Gastrocnemius medialis (tissue), 4 donors: Measurements from ENCODE around the gene RIMS3. TPM values are rescaled to one million over a fixed set of nuclear protein-coding genes. Genes with fewer than 3 reads are reported as not detected.

Experiments used
- ATAC-seq, 2 donors: fragments of 150-250 bp; one replicate each; pipeline ENCODE4 v1.9.1; 2016
- DNase-seq, 2 donors: peaks; one replicate each; pipeline ENCODE4 v3.0.0-alpha.2; 2019
- H3K27ac ChIP-seq, 4 donors: fragments of 200-600 bp; sonication (generic); 1 replicate in 1 of 4; 2 replicates in 3 of 4; pipeline ENCODE4 v1.5.1; 2016 to 2018; ENCODE audit warnings: mild to moderate bottlenecking in 2 of 4, moderate library complexity in 1 of 4
- H3K27me3 ChIP-seq, 3 donors: fragments of 200-600 bp; sonication (generic) in 2 of 3; 1 replicate in 1 of 3; 2 replicates in 2 of 3; pipeline versions ENCODE4 v1.5.1 to v1.6.0; 2016 to 2019; ENCODE audit warnings: mild to moderate bottlenecking in 1 of 3, moderate library complexity in 1 of 3
- H3K36me3 ChIP-seq, 2 donors: fragments of 200-600 bp; sonication (generic) in 1 of 2; one replicate each; pipeline ENCODE4 v1.5.1; 2017 to 2018
- H3K4me1 ChIP-seq, 2 donors: fragments of 200-600 bp; sonication (generic) in 1 of 2; one replicate each; pipeline ENCODE4 v1.5.1; 2016 to 2017; ENCODE audit warnings: mild to moderate bottlenecking in 2 of 2
- H3K4me3 ChIP-seq, 4 donors: fragments of 200-600 bp; sonication (generic) in 3 of 4; 1 replicate in 1 of 4; 2 replicates in 3 of 4; pipeline ENCODE4 v1.5.1; 2016 to 2019; ENCODE audit warnings: mild to moderate bottlenecking in 2 of 4
- H3K9me3 ChIP-seq, 3 donors: fragments of 200-600 bp; sonication (generic) in 2 of 3; 1 replicate in 1 of 3; 2 replicates in 2 of 3; pipeline ENCODE4 v1.5.1; 2016 to 2019
- CTCF ChIP-seq, 5 experiments: fragments of 450-650 bp in 3 of 5; fragments of 200-600 bp in 2 of 5; sonication (generic) in 2 of 5; IDR thresholded peaks in 4 of 5; conservative IDR thresholded peaks in 1 of 5; 1 replicate in 4 of 5; 2 replicates in 1 of 5; pipeline ENCODE4 v1.5.1; 2016 to 2019; ENCODE audit warnings: antibody characterized with exemption in 5 of 5, mild to moderate bottlenecking in 3 of 5, moderate library complexity in 3 of 5
- POLR2A ChIP-seq, 2 donors: fragments of 450-650 bp; IDR thresholded peaks; one replicate each; pipeline ENCODE4 v1.6.1; 2017; ENCODE audit warnings: antibody characterized with exemption in 2 of 2, mild to moderate bottlenecking in 2 of 2, moderate library complexity in 2 of 2
- in situ Hi-C, 4 donors: fragments of 200-750 bp; cut with MboI; loops; one replicate each; pipeline versions ENCODE4 v1.15.0 to v1.8.0; 2017; ENCODE audit warnings: low sequenced_read_pairs in 4 of 4
- intact Hi-C: fragments of 100-400 bp; cut with DNase I; formaldehyde crosslinking; loops from one replicate; pipeline ENCODE4 v1.15.1; 2023; ENCODE audit warnings: low total_unique reads
- total RNA-seq, 4 donors: library from RNA; depleted of rRNA; stranded (reverse); fragments of >200 nt; gene quantifications; one replicate each; pipeline versions ENCODE4 v1.1.0 to v1.2.3, GENCODE V29; 2016

The RIMS3 gene
- total RNA-seq, 4 donors from 2014 or later: 0.31 to 0.67 (median 0.44) TPM

DNA sequence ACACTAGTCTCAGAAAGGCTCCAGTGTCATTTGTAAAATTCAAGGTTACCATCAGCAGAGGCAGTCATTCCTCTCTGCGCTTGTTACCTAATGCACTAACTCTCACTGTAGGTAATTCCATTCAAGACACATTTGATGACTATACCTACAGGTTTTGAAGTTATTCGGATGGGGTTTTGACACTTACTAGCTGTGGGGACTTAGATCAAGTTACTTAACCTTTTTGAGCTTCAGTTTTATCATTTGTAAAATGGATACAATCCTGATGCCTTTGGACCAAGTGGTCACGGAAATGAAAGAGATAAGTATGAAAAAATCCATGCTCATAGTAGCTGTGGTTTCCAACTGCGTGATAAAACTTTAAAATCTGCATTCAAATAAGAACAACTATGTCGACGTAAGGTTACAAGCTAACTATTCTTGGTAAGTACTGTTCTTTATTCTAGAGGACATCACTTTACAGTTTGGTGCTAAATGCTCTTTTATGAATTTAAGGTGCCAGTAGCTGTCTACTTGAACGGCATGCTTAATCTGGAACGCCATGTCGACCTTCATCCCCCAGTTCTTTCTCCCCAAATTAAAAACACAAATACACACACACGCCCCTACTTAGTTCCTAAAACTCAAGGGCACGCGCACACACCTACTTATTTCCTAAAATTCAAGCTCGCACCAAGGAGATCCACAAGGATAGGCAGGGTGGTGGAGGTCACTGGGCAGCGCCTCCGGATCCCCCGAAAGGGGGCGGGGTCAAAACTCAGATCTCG is 25.5 kb upstream of the RIMS3 start:
- Histone ChIP-seq H3K4me3 (peak overlapping the region; percentile 83 to 92 (median 86)), H3K27ac (peak overlapping the region; percentile 95 to 99 (median 98)), H3K4me1 (peaks cover 30 to 33% of the 10 kb centered on the region in 2 donors), H3K27me3 (no peaks in the 10 kb centered on the region), H3K9me3 (no peaks in the 10 kb centered on the region), H3K36me3 (no peaks in the 10 kb centered on the region)
- ATAC-seq: peak in 1 of 2 donors; percentile 0
- in situ Hi-C loops: loop anchor here in 1 of 4 donors (10.0 kb wide), 1 partner anchor 164 kb away; no protein-coding TSS in a partner anchor
- intact Hi-C loops: loop anchor here (1.0 to 5.0 kb wide), 6 partner anchors 18 to 288 kb away; partner anchors contain the start of genes CTPS1 and KCNQ4
- no peak for DNase-seq
- TF ChIP-seq CTCF (IDR thresholded peaks at IDR 0.05 in 4 of 5, conservative IDR thresholded peaks at IDR 0.05 in 1 of 5) (no peak), POLR2A (IDR thresholded peaks at IDR 0.05) (no peak)

GRCh38 chr1:40689737-40690136 is 24.3 kb upstream of the RIMS3 start:
- intact Hi-C loops (loop anchor here (2.0 to 5.0 kb wide), 5 partner anchors 21 to 289 kb away; partner anchors contain the start of genes CTPS1 and KCNQ4), in situ Hi-C loops (loop anchor here in 1 of 4 donors (10.0 kb wide), 1 partner anchor 165 kb away; no protein-coding TSS in a partner anchor)
- no peaks in the 10 kb centered on the region for H3K9me3 ChIP-seq
- no peak for DNase-seq
- ATAC-seq: no peak
- peaks cover 25 to 30% of the 10 kb centered on the region in 2 donors for H3K4me1 ChIP-seq
- TF ChIP-seq CTCF (IDR thresholded peaks at IDR 0.05 in 4 of 5, conservative IDR thresholded peaks at IDR 0.05 in 1 of 5) (no peak), POLR2A (IDR thresholded peaks at IDR 0.05) (no peak)
- H3K27ac ChIP-seq: peak overlapping the region in 1 of 4 donors; percentile 98
- H3K36me3 ChIP-seq: no peaks in the 10 kb centered on the region
- H3K27me3 ChIP-seq: no peaks in the 10 kb centered on the region
- no peak overlapping the region for H3K4me3 ChIP-seq

- Histone ChIP-seq H3K4me3 (no peak overlapping the region), H3K9me3 (no peaks in the 10 kb centered on the region), H3K36me3 (no peaks in the 10 kb centered on the region), H3K27ac (no peak overlapping the region), H3K27me3 (no peaks in the 10 kb centered on the region), H3K4me1 (peaks cover 6 to 14% of the 10 kb centered on the region in 2 donors)
- no peak for DNase-seq
- no peak for TF ChIP-seq CTCF (IDR thresholded peaks at IDR 0.05 in 4 of 5, conservative IDR thresholded peaks at IDR 0.05 in 1 of 5)
- TF ChIP-seq POLR2A (IDR thresholded peaks at IDR 0.05): no peak
- in situ Hi-C loops: no loop called here
- intact Hi-C loops: no loop called here
- no peak for ATAC-seq
Measured at GRCh38 chr1:40687661-40688060, 22.2 kb upstream of the RIMS3 start.

- Histone ChIP-seq H3K4me3 (no peak overlapping the region), H3K4me1 (peaks cover under 1 to 10% of the 10 kb centered on the region in 2 donors), H3K27me3 (no peaks in the 10 kb centered on the region), H3K36me3 (no peaks in the 10 kb centered on the region), H3K9me3 (no peaks in the 10 kb centered on the region), H3K27ac (no peak overlapping the region)
- DNase-seq: no peak
- intact Hi-C loops (no loop called here), in situ Hi-C loops (no loop called here)
- no peak for ATAC-seq
- TF ChIP-seq POLR2A (IDR thresholded peaks at IDR 0.05): no peak
- no peak for TF ChIP-seq CTCF (IDR thresholded peaks at IDR 0.05 in 4 of 5, conservative IDR thresholded peaks at IDR 0.05 in 1 of 5)
Measured at GRCh38 chr1:40687059-40687458, 21.6 kb upstream of the RIMS3 start.
